HepG2 (cell line): ENCODE measurements around the gene PDIA5. TPM values are rescaled to one million over a fixed set of nuclear protein-coding genes. Genes with fewer than 3 reads are reported as not detected.
A peak's percentile ranks its signal among the peaks of the same experiment; 100 is the strongest.

ENCODE experiments used
- ATAC-seq: fragments of 200-7000 bp; cut with Tn5 transposase; 3 replicates; pipeline ENCODE4 v1.9.1; 2020; ENCODE audit warnings: mild to moderate bottlenecking, moderate library complexity
- BruUV-seq: library from RNA; stranded (reverse); fragments of 400-500 nt; replicated peaks from 2 replicates; lab custom pipeline; 2021; lab: Mats Ljungman, UMichigan
- CTCF ChIA-PET: fragments of 300-600 bp; formaldehyde crosslinking; extraction: SDS; loops from one replicate; lab custom pipeline; 2021; ENCODE audit warnings: low total read pairs, inconsistent platforms, low intra/inter-chr PET ratio; lab: Yijun Ruan, JAX
- POLR2A ChIA-PET: fragments of 350-600 bp; sonication (Branson Sonifier 250); formaldehyde crosslinking; loops from one replicate; lab custom pipeline; 2020; ENCODE audit warnings: antibody characterized with exemption, inconsistent platforms; lab: Yijun Ruan, JAX
- DNase-seq: peaks from one replicate; pipeline ENCODE4 v3.0.0-alpha.2; 2015; ENCODE audit warnings: low spot score
- FAIRE-seq: peaks from 3 replicates; lab custom pipeline; 2011; peaks lifted over from hg19 to GRCh38; lab: Jason Lieb, UNC
- H2AFZ ChIP-seq: one replicate; pipeline ENCODE4 v1.6.1; 2011; ENCODE audit warnings: low read length, inconsistent platforms
- H3K27ac ChIP-seq: fragments of 300-600 bp; 3 replicates; pipeline ENCODE4 v1.8.0; 2011; ENCODE audit warnings: mixed run types, mild to moderate bottlenecking, mixed read lengths, low read length, inconsistent platforms; ENCODE audit not compliant: insufficient read depth; ENCODE audit errors: extremely low read length
- H3K27me3 ChIP-seq, 2 experiments: fragments of 200-600 bp in 1 of 2; 2 replicates in 1 of 2; 3 replicates in 1 of 2; pipeline versions ENCODE4 v1.6.0 to v1.8.0; 2011; ENCODE audit warnings: low read length in 2 of 2, mild to moderate bottlenecking in 2 of 2, moderate library complexity in 2 of 2, inconsistent platforms in 1 of 2; ENCODE audit not compliant: insufficient read depth in 2 of 2, control insufficient read depth in 1 of 2
- H3K36me3 ChIP-seq, 2 experiments: fragments of 200-600 bp in 1 of 2; replicated peaks in 1 of 2; 2 replicates in 1 of 2; 3 replicates in 1 of 2; pipeline versions ENCODE4 v1.5.1 to v1.8.0; 2011; ENCODE audit warnings: low read length in 2 of 2, inconsistent platforms in 1 of 2; ENCODE audit not compliant: insufficient read depth in 2 of 2, control insufficient read depth in 1 of 2
- H3K4me1 ChIP-seq: 2 replicates; pipeline ENCODE4 v1.5.1; 2012; ENCODE audit warnings: low read length, inconsistent platforms; ENCODE audit not compliant: insufficient read depth
- H3K4me2 ChIP-seq: 2 replicates; pipeline ENCODE4 v1.6.0; 2011; ENCODE audit warnings: low read depth, low read length, inconsistent platforms
- H3K4me3 ChIP-seq, 3 experiments: fragments of 200-600 bp in 1 of 3; sonication (generic), shearing (Covaris generic) in 1 of 3; replicated peaks in 1 of 3; 2 replicates each; pipeline ENCODE4 v1.5.1; 2011 to 2016; ENCODE audit warnings: low read length in 3 of 3, inconsistent platforms in 2 of 3, low read depth in 2 of 3, mild to moderate bottlenecking in 2 of 3, control low read depth in 1 of 3, mixed read lengths in 1 of 3; ENCODE audit not compliant: insufficient read depth in 1 of 3
- H3K79me2 ChIP-seq: one replicate; pipeline ENCODE4 v1.6.1; 2011; ENCODE audit warnings: low read length, inconsistent platforms; ENCODE audit not compliant: insufficient read depth
- H3K9ac ChIP-seq: 2 replicates; pipeline ENCODE4 v1.6.0; 2011; ENCODE audit warnings: mild to moderate bottlenecking, low read depth, low read length, inconsistent platforms; ENCODE audit not compliant: insufficient read depth
- H3K9me3 ChIP-seq: 2 replicates; pipeline ENCODE4 v1.5.1; 2012; ENCODE audit warnings: mild to moderate bottlenecking, low read length
- H4K20me1 ChIP-seq: 2 replicates; pipeline ENCODE4 v1.6.0; 2011; ENCODE audit warnings: inconsistent platforms, mild to moderate bottlenecking, low read length, moderate library complexity; ENCODE audit not compliant: insufficient read depth
- MEF2D ChIP-seq: sonication (generic); formaldehyde crosslinking; IDR thresholded peaks from 2 replicates; pipeline ENCODE4 v1.5.1; 2020; ENCODE audit warnings: mild to moderate bottlenecking, missing genetic modification reagents
- MZF1 ChIP-seq: sonication (generic); formaldehyde crosslinking; IDR thresholded peaks from 2 replicates; pipeline ENCODE4 v1.8.1; 2023; ENCODE audit warnings: mild to moderate bottlenecking, missing genetic modification reagents, borderline replicate concordance
- NFIB ChIP-seq: sonication (generic); formaldehyde crosslinking; IDR thresholded peaks from 2 replicates; pipeline ENCODE4 v1.9.0; 2021; ENCODE audit warnings: missing genetic modification reagents, mild to moderate bottlenecking, borderline replicate concordance
- PRDM10 ChIP-seq: sonication (generic); formaldehyde crosslinking; IDR thresholded peaks from 2 replicates; pipeline ENCODE4 v1.4.0; 2020; ENCODE audit warnings: low read depth, missing genetic modification reagents
- RBM22 ChIP-seq: fragments of 200-400 bp; formaldehyde crosslinking; optimal IDR thresholded peaks from 2 replicates; pipeline ENCODE3; 2017; ENCODE audit warnings: mild to moderate bottlenecking, low read length, moderate library complexity
- SRF ChIP-seq: IDR thresholded peaks from 2 replicates; pipeline ENCODE4 v1.6.1; 2011; ENCODE audit warnings: mild to moderate bottlenecking, low read depth, low read length, moderate library complexity
- ZFYVE20 ChIP-seq: sonication (generic); formaldehyde crosslinking; IDR thresholded peaks from 2 replicates; pipeline ENCODE4 v1.8.0; 2023; ENCODE audit warnings: low read depth, mild to moderate bottlenecking, moderate library complexity, missing genetic modification reagents, borderline replicate concordance
- ZMAT5 ChIP-seq: sonication (generic); formaldehyde crosslinking; IDR thresholded peaks from 2 replicates; pipeline ENCODE4 v1.5.0; 2020; ENCODE audit warnings: mild to moderate bottlenecking, low read depth, missing genetic modification reagents, borderline replicate concordance
- WGBS: methylation state at CpG from one replicate; pipeline ENCODE4 v1.1.6; 2017; ENCODE audit warnings: low lambda C conversion rate; 5-methylcytosine and 5-hydroxymethylcytosine counted together
- in situ Hi-C: cut with HindIII; loops from 2 replicates; pipeline ENCODE4 v1.10.0; 2017; ENCODE audit warnings: low pct_unique_long_range_greater_than_20kb; ENCODE audit not compliant: extremely low pct_ligation_motif_present
- intact Hi-C: fragments of 100-400 bp; cut with micrococcal nuclease; formaldehyde crosslinking; loops from one replicate; pipeline ENCODE4 v1.10.0; 2022; ENCODE audit not compliant: unreplicated experiment
- polyA plus RNA-seq, 8 experiments: library from polyadenylated mRNA; depleted of rRNA in 3 of 8; stranded (reverse) in 7 of 8; unstranded in 1 of 8; fragments of >200 nt; fragmentation: Illumina TruSeq in 4 of 8; extraction: Trizol in 4 of 8; gene quantifications; 2 replicates each; pipeline versions ENCODE4 v1.2.1 to v1.2.3, GENCODE V29; 2011 to 2016; ENCODE audit warnings: low read depth in 4 of 8, missing spikeins in 1 of 8, mixed read lengths in 1 of 8; ENCODE audit not compliant: insufficient read depth in 1 of 8
- total RNA-seq, 5 experiments: library from RNA; depleted of rRNA; stranded (reverse); fragments of >200 nt; fragmentation: Illumina TruSeq; extraction: Trizol; gene quantifications; 2 replicates each; pipeline ENCODE4 v1.2.3, GENCODE V29; 2016; ENCODE audit warnings: low read depth in 1 of 5

The PDIA5 gene
- total and polyA plus RNA-seq, 2 of the 13 experiments (the other 11 are each of a cell fraction or from before 2014, with no cell fraction given), result 51.3 to 74.3 TPM

GRCh38 chr3:123147754-123148535 lies 81.1 kb downstream of the PDIA5 start (continued):
- TF ChIP-seq PRDM10, result no peak
- no peak for TF ChIP-seq SRF
- TF ChIP-seq ZMAT5 (CRISPR knock-in tag), result no peak
- TF ChIP-seq MZF1 (CRISPR knock-in tag), result no peak
- TF ChIP-seq NFIB (CRISPR knock-in tag), result no peak
- TF ChIP-seq MEF2D (CRISPR knock-in tag), result no peak
- TF ChIP-seq ZFYVE20 (CRISPR knock-in tag), result no peak

GRCh38 chr3:123148772-123149171 lies 81.9 kb downstream of the PDIA5 start:
- in situ Hi-C loops, result no loop called here
- intact Hi-C loops, result no loop called here
- Histone ChIP-seq H3K36me3 (peaks cover 38 to 86% of the 10 kb centered on the region in 2 experiments), H3K27ac (no peak overlapping the region), H3K27me3 (no peaks in the 10 kb centered on the region), H3K4me1 (peaks cover 5% of the 10 kb centered on the region), H3K4me3 (no peak overlapping the region), H3K79me2 (no peaks in the 10 kb centered on the region), H2AFZ (no peak overlapping the region), H3K9me3 (no peaks in the 10 kb centered on the region), H3K9ac (no peak overlapping the region), H3K4me2 (no peak overlapping the region), H4K20me1 (peaks cover 5% of the 10 kb centered on the region; the same call in 1 of the 2 replicates)
- ATAC-seq, result no peak
- WGBS, result over 99% methylated on average over 8 of the region's 8 CpGs
- CTCF ChIA-PET, result no interaction called here
- POLR2A ChIA-PET, result no interaction called here
- no TSS peak for BruUV-seq
- no peak for FAIRE-seq
- TF ChIP-seq MEF2D (CRISPR knock-in tag), result no peak
- peak; percentile 78 for TF ChIP-seq RBM22
- DNase-seq, result no peak
